Hematopoietic multipotent progenitor cell treated with erythropoietin and hydrocortisone succinate and interleukin-3 and kit ligand, for 6 days (in vitro differentiated cells): ENCODE data around the gene TARM1.
"Not testable (repeated sequence)": the region's sequence is repeated elsewhere in the genome, so short reads cannot be mapped to it uniquely, and the experiment has no call there.

Source experiments
- DNase-seq: peaks from one replicate; pipeline ENCODE4 v3.0.0-alpha.2; 2015

The TARM1 gene

GRCh38 chr19:54081032-54081431 is at the start of gene TARM1:
TSS of gene TARM1 (minus strand) at chr19:54081365. CDS start at chr19:54081340, 25 bp downstream.
- no peak for DNase-seq

GRCh38 chr19:54129617-54129996 is 48.4 kb upstream of the TARM1 start:
- no peak for DNase-seq

DNA sequence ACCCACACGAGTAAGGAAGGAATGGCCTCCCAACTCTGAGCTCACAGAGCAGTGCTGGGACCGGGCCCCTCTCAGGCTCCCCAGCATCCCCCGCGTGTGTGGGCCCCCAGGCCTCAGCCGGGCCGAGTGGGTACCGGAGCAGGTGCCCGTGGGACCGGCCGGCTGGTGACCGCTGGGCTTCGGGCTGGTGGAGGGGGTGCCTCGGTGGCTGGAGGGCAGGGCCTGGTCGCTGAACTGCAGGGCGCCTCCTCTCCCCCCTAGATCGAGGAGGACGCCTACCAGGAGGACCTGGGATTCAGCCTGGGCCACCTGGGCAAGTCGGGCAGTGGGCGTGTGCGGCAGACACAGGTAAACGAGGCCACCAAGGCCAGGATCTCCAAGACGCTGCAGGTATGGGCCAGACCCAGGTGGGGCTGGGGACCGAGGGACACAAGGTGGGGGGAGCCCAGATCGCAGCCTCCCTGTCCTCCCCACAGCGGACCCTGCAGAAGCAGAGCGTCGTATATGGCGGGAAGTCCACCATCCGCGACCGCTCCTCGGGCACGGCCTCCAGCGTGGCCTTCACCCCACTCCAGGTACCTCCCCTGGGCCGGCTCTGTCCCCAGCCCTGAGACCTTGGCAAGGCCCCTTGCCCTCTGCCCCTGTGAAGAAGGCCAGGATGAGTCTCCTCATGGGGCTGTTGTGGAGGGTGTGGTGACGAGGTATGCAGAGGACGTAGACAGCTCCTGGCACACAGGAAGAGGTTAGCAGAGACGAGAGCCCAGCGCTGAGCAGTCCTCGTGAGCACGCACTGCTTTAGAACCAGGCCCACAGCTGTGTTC is 47.8 kb upstream of the TARM1 start:
- DNase-seq = no peak

DNA sequence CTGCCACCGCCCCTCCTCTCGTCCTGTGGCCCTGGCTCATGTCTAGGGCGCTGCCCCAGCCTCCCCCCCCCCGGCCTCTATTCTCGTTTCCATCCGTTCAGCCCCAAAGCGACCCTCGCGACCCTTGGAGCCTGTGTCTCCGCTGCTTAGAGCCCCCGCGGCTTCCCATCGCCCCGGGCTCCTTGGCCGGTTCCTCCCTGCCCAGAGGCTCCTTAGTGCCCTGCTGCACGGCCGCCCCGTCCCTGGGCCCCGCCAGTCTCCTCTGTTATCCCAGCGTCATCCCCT is 47.2 kb upstream of the TARM1 start:
- no peak for DNase-seq

DNA sequence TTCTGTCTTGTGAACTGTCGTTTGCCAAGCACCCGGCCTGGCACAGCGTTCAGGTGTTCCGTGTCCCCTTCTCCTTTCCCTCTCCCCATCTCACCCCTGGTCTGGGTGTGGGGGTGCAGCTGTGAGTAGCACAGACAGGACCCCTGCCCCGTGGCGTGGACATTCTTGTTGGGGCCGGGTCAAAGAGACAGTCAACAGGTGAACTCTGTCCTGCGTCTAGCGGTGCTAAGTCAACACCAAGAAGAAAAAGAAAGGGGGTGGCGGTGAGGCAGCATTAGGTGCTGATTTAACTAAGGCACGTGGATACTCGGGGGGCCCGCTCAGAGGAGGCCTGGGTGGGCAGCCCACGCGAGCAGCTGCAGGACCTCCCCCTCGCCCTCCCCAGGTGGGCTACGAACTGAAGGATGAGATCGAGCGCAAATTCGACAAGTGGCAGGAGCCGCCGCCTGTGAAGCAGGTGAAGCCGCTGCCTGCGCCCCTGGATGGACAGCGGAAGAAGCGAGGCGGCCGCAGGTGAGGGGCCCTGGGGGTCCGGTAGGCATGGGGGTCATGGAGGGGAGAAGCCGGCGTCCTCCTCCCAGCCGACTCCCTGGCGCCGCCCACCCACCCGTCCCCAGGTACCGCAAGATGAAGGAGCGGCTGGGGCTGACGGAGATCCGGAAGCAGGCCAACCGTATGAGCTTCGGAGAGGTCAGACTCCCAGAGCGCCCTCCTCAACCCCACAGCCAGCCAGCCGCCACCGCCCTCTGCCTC is 46.7 kb upstream of the TARM1 start:
- no peak for DNase-seq

DNA sequence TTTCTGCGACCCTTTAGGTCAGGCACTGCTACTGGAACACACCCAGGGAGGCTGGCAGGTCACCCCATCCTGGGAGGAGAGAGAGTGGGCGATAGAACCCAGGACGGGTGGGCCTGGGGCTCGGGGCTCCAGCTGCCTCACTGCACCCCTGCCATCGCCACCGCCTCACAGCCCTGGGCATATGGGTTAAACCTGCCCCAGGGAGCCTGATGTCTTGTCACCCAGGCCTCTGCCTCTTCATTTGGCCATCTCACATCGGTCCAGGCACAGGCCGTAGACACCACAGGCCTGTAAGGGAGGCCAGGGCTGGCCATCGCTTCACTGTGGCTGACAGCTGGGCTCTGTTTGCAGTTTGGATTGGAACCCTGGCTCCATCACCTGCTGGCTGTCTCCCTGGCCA is 44.5 kb upstream of the TARM1 start:
- DNase-seq = no peak

GRCh38 chr19:54124393-54124792 is 43.2 kb upstream of the TARM1 start:
- no peak for DNase-seq

GRCh38 chr19:54123682-54124081 is 42.5 kb upstream of the TARM1 start:
- DNase-seq = no peak

- DNase-seq = no peak
Observed at GRCh38 chr19:54121259-54121658, 40.1 kb upstream of the TARM1 start.

DNA sequence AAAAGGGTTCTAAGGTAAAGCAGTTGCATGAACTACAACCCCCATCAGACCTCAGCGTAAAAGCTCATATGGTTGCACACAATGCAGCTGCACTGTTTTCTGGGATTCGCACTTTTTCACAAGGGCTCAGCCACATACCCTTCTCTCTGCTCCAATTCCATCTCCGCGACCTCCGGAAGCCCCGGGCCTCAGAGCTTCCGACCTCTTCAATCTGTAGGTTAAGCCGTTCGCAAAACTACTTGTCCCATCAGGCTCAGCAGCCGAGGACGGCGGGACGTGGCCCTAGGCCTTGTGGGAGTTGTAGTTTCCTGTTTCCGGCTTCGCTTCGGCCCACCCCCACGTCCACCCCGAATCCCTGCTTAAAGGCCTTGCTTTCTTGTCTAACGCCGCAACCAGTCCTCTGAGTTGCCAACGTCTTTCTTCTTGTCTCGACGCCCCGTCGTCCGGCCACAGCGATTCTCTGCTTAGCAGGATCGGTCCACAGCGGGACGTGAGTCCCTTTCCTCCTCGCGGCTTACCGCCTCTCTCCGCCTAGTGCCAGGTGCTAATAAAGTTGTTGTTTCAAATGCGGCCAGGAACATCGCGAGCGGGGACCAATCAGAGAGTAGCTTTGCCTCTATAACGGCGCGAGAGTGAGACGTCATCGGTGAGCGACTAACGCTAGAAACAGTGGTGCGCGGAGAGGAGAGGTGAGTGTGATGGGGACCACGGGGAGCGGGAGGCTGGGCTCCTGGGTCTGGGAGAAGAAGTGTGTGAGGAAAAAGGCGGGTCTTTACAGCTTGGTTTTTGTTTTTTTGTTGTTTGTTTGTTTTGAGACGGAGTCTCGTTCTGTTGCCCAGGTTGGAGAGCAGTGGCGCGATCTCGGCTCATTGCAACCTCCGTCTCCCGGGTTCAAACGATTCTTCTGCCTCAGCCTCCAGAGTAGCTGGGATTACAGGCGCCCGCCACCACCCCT is 34.2 kb upstream of the TARM1 start, which contains the start of the genes PRPF31 and TFPT:
Gene PRPF31, plus strand, starts transcription at position 646 of the 955 bp plus-strand sequence. CDS start 2,525 bp downstream, outside the sequence.
Gene TFPT, minus strand, starts transcription at position 549 of the 955 bp plus-strand sequence. Its CDS starts 388 bp downstream, at position 161.
- DNase-seq = peak; percentile 99

DNA sequence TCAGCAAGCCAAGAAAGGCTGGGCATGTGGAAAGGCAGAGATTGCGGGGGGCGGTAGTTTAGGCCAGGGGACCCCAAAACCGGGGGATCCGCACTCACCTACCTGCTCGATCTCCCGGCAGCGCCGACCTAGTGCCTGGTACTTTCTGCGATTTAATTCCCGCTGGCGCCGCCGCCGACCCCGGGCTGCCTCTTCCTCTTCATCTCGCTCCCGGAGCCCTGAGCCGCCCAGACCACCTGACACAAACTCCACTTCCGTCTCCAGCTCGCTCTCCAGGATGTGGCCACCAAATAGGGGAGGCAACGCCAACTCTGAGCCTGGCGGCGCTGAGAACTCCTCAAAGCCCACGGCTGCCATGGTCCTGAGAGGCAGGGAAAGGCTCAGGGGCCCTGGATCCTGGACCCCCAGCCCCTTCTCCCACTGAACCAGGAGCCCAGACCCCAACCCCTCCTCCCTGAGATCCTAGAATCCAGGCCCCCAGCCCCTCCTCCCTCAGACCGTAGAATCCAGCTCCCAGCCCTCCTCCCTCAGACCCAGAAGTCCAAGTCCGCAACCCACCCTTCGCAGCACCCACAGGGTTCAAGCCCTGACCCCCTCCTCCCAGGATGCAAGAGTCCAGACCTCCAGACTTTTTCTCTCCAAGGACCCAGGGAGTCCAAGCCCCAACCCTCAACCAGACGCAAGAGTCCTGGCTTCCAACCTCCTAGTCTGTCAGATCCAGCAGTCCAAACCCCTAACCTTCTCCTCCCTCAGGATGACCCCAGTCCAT is 33.4 kb upstream of the TARM1 start:
- peak; percentile 83 for DNase-seq

GRCh38 chr19:54109651-54110050 is 28.5 kb upstream of the TARM1 start:
- no peak for DNase-seq

DNA sequence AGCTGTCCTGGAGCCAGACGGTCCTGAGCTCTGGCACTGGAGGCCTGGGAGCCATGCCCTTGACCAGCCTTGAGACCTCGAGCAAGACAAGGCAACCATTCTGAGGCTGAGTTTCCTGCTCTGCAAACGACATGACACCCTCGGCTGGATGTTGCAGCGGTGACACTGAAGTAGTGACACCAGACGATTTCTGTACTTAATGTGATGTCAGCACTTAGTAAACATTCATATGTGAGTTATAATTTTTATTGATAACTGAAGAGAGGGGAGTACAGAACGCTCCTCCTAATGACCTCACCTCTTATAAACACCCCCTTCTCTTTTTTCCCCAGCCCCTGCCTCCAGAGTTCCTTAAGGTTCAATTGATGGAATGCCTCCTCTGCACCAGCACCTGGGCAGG is 27.3 kb upstream of the TARM1 start:
- no peak for DNase-seq

DNA sequence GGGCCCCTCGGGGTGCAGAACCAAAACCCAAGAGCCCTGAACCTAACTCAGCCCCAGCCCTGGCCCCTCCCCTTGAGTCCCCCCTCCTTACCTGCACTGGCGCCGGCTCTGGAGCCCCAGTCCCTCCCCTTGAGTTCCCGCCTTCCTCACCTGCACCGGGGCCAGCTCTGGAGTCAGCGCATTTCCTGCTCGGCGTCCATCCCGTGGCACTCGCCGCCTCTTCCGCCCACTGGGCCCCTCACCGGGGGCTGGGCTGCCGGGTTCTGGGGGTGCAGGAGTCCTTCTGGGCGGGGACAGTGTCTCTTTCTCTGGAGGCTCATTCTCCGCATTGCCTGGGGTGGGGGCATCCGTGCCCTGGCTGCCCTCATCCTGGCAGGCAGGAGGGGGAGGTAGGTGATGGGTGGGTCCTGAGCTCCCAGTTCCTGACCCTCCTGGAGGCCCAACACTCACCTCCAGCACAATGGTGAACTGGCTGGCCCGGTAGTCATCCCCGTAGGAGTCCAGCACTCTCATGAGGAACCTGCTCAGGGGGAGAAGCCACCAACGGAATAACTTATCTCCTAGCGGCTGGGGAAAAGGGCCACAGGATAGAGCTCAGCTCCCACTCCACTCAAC is 26.8 kb upstream of the TARM1 start:
- no peak for DNase-seq

- DNase-seq = no peak
Observed at GRCh38 chr19:54106716-54107115, 25.6 kb upstream of the TARM1 start.

DNA sequence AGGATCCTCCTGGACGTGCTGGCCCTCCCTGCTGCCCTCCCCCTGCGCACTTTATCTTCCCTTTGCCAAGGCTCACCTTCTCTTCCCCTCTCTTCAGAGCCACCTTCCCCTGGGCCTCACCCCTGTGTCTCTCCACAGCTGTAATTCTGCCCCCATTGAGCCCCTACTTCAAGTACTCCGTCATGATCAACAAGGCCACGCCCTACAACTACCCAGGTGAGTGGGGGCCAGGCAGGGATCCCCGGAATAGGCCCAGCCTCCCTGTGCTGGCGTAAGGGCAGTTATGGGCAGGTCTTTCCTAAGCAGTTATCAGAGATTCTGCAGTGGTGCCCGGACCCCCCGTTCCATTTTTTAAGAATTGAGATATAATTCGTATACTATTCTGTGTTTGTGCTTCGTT is 24.6 kb upstream of the TARM1 start:
- DNase-seq = no peak

GRCh38 chr19:54104998-54105715 is 24.0 kb upstream of the TARM1 start:
- DNase-seq = no peak

DNA sequence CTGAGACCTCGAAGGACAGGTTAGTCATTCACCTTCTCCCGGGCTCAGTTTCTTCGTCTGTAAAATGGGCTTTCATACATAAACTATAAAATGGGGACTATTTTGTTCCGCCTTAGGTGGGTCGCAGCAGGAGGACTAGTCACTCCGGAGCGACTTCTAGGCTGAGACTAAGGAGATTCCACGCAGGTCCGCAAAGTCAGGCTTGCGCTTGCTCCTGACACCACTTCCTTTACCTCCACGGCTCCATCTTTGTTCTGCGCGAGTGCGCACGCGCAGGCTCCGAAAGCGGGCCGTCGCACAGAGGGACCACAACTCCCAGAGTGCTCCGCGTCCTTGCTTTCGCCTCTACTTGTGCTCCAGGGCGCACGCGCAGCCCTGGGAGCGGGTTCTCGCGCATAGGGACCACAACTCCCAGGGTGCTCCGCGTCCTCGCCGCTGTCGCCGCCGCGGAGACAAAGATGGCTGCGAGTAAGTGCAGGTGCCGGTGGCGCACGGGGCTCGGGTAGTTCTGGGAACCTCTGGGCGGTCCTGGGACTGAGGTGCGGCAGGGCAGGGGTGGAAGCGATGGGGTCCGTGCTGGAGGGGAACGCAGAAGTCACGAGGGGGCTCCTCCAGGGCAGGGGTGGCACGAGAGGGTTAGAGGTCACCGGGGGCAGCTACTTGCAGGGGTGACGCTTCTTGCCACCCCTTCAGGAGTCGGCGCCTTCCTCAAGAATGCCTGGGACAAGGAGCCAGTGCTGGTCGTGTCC is 21.4 kb upstream of the TARM1 start, which contains the start of gene NDUFA3:
Gene NDUFA3, plus strand, starts transcription at position 435 of the 749 bp plus-strand sequence. Its CDS starts 24 bp downstream, at position 459.
- DNase-seq = peak; percentile 99

DNA sequence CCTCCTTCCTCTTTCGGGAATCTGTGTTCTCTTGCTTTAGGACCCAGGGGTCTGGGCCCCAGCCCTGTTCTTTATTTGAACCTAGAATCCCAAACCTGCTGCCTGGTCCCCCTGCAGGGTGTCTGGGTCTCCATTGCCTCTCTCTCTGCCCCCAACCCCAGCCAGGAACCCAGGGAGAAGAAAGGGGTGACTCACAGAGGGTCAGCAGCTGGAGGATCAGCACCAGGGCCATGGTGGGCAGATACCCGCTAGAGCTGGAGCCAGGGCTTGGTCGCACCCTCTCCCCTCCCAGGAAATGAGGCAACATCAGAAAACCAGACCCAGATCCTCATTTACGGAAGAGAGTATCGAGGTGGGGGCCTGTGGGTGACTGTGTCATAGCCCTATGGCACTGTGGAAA is 19.4 kb upstream of the TARM1 start, which contains the start of gene OSCAR:
Gene OSCAR, minus strand, starts transcription at position 243 of the 400 bp plus-strand sequence. Its CDS starts 11 bp downstream, at position 232.
- no peak for DNase-seq

- DNase-seq = not testable (repeated sequence)
Observed at GRCh38 chr19:54099903-54100255, 18.7 kb upstream of the TARM1 start.
